Left lobe of liver (tissue), 2 donors: ENCODE results near the gene IPO4. TPM values are rescaled to one million over a fixed set of nuclear protein-coding genes. Genes with fewer than 3 reads are reported as not detected.
A peak's percentile ranks its signal among the peaks of the same experiment; 100 is the strongest.

Source experiments
- ATAC-seq: fragments of 200-7000 bp; cut with Tn5 transposase; one replicate; pipeline ENCODE4 v1.9.1; 2020; ENCODE audit warnings: mild to moderate bottlenecking, moderate library complexity
- DNase-seq: peaks from one replicate; pipeline ENCODE4 v3.0.0-alpha.2; 2020; ENCODE audit warnings: low spot score
- total RNA-seq: library from RNA; stranded (reverse); gene quantifications from one replicate; pipeline ENCODE4 v1.2.1, GENCODE V29; 2021
- donor health status: DM: no; HTN: no; CAD: no; lungs with moderate emphysema.
- donor health status: DM: no; HTN: yes; CAD: no.

The IPO4 gene
- total RNA-seq, 1 donor from 2014 or later = 20.2 TPM

GRCh38 chr14:24150993-24151392 is 37.6 kb downstream of the IPO4 start:
- ATAC-seq (no peak), DNase-seq (no peak)

DNA sequence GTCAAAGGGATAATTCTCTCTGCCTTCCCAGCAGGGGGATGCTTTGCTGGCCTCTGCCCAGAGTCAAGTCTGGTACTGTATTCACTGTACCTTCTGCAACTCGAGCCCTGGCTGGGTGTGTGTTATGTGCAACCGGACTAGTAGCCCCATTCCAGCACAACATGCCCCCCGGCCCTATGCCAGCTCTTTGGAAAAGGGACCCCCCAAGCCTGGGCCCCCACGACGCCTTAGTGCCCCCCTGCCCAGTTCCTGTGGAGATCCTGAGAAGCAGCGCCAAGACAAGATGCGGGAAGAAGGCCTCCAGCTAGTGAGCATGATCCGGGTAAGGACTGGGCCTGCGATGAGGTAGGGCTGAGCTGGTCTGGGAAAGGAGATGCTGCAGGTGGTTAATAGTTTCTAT is 38.0 kb downstream of the IPO4 start:
- ATAC-seq (no peak), DNase-seq (no peak)

DNA sequence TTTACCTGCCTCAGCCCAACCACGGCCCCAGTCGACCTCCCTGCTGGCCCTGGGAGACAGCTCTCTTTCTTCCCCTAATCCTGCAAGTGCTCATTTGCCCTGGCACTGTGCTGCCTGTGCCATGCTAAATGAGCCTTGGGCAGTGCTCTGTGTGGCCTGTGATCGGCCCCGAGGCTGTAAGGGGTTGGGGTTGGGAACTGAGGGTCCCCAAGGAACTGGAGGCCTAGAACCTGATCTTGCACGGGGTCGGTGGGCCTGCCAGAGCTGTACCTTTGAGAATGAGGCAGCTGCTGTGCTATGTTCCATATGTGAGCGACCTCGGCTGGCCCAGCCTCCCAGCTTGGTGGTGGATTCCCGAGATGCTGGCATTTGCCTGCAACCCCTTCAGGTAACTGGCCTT is 38.6 kb downstream of the IPO4 start:
- ATAC-seq (no peak), DNase-seq (no peak)

DNA sequence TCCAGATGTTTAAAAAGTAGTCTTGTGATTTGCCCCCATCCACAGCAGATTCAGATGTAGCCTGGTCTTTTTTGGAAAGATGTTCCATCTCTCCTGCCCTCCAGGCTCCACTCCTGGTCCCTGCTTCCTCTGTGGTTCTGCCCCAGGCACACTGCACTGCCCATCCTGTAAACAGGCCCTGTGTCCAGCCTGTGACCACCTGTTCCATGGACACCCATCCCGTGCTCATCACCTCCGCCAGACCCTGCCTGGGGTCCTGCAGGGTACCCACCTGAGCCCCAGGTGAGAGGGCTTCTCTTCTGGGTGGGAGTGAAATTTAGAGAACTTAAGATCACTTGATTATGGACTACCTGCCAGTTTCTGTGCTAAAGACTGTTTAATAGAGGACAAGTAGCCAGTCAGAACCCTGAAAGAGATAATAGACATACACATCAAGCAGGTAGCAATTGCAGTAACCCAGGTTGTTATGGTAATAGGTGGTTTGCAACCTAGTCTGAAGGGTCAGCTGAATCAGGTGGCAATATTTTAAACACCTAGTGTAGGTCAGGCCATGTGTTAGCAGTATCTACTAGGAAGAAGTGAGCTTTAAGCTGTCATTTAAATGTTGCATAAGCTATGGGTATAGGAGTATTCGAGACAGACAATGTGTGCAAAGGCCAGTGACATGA is 39.2 kb downstream of the IPO4 start:
- ATAC-seq = no peak
- no peak for DNase-seq

DNA sequence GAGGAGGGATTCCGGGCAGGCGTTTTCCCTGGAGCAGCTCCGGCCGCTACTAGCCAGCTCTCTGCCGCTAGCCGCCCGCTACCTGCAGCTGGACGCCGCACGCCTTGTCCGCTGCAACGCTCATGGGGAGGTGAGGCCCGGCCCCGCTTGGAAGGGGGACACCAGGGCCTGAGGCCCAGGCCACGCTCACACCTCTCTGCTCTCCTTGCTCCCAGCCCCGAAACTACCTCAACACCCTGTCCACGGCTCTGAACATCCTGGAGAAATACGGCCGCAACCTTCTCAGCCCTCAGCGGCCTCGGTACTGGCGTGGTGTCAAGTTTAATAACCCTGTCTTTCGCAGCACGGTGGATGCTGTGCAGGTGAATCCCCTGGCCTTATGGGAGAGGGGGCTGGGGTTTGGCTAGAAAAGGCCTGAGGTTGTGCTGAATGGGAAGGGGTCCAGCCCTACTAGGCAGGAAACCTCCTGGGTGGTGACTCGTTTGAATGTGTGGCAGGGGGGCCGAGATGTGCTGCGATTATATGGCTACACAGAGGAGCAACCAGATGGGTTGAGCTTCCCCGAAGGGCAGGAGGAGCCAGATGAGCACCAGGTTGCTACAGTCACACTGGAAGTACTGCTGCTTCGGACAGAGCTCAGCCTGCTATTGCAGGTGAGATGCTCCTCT is 40.7 kb downstream of the IPO4 start:
- DNase-seq (no peak), ATAC-seq (peak; percentile 0)

DNA sequence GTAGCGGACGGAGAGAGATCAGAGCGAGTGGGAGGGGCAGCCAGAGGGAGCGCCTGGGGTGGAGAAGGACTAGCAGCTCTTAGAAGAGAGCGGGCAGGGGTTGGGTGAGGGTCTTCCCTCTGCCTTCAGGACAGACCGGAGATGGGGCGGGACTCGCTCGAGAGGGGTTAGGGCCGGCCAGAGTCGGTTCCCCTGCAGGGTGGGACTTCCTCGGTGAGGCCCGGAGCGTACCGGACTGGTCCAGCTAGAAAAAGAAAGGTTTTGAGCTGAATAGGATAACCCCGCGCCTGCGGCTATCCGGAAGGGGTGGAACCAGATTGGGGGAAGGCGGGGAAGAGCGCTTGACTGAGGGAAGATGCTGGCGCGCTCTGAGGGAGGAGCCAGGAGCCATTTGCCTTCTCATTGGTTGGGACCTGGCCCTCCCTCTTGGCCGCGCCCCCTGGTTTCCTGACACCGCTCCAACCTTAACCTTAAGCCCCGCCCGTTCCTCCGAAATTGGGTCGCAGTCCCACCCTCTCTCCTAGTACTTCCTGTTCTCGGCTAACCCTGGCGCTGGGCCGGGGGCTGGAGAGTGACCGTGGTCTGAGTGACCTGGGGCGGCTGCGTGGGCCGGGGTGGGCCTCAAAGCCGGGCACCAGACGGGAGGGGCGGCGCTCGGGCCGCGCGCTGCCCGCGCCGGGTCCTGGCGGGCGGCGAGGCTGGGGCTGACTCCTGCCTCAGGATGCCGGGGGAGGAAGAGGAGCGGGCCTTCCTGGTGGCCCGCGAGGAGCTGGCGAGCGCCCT is 41.4 kb downstream of the IPO4 start, which contains the start of gene RNF31:
TSS of gene RNF31 (plus strand) at position 521 of the 783 bp plus-strand sequence. CDS start at position 722, 201 bp downstream.
- DNase-seq (peak; percentile 98), ATAC-seq (peak; percentile 87)

DNA sequence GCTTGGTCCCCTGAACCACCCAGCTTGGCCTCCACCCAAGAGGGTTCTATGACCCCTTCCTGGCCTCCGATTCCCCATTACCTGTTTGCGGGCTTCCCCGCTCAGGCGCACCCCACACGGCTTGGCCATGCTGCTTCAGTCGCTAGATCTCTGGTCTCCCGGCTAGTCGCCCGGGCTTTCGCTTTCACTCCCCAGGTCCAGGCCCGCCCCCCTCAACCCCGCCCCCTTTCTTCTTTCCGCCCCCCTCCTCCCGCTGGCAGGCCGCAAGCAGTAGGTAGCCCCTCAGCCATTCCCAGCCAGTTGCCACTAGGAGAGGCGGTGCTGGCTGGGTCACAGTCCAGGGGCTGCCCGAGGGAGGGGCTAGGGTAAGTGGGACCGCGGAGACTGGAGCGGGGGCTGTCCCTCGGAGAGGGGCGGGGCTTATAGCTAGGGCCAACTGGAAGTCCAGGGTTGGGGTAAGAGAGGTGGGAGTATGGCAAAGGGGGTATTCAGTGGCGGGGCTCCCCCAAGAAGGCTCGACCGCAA is 42.1 kb downstream of the IPO4 start, which contains the start of gene PSME2:
TSS of gene PSME2 (minus strand) at position 158 of the 525 bp plus-strand sequence. CDS start at position 129, 29 bp downstream.
- peak; percentile 83 for ATAC-seq
- peak; percentile 99 for DNase-seq

GRCh38 chr14:24145690-24146452 is 42.7 kb downstream of the IPO4 start:
- DNase-seq = no peak
- ATAC-seq = no peak

GRCh38 chr14:24145219-24145618 is 43.4 kb downstream of the IPO4 start:
- ATAC-seq (no peak), DNase-seq (no peak)

DNA sequence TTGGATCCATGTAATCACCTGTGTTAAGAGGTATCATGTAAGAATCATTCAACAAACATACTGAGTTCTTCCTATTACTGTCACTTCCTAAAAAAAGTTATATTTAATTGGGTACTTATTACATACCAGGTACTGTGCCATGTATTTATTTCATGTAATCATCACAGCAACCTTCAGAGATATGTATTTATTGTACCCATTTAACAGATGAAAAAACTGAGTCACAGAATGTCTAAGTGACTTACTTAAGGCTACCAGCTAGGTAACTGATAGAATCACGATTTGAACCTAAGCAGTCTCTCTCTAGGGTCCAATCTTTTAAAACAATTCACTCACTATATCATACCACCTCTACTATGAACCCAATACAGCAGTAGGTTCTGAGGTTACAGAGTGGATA is 44.2 kb downstream of the IPO4 start:
- DNase-seq = no peak
- ATAC-seq = no peak

GRCh38 chr14:24143511-24143910 is 45.1 kb downstream of the IPO4 start:
- no peak for ATAC-seq
- no peak for DNase-seq

DNA sequence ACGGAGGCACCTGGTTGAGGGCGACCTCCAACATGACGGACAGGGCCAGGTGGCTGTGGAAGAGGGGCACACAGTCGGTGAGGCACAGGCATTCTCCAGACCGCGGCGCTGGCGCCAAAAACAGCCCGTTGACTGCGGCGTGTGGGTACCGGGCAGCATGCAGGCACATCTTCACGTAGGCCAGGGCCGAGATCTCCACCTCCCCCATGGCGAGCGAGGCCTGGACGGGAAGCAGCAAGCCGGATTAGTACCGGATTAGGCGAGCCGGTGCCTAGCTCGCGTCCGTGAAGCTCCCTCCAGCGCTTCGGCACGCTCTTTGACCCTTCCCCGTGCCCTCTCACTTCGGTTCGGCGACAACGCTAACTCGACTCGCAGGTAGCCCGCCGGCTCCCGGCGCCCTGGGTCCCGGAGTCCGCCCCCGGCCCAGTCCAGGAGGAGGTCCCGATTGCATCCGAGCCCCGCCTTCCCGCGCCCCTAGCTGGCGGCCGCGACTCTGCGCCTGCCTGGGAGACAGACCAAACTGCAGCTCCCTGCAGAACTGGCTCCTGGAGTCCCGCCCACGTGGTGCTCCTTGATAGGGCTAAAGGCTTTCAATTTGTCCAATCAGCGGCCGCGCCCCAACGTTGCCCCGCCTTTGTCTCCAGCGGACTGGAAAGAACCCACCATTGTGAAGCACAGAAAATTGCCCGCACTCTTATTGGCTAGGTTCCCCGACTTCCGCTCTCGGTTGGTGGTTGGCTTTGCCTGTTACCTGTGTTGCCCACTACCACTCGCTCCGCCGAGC is 47.3 kb downstream of the IPO4 start, which contains the start of gene EMC9:
TSS of gene EMC9 (minus strand) at position 495 of the 784 bp plus-strand sequence. CDS start at position 208, 287 bp downstream.
- ATAC-seq (peak; percentile 86), DNase-seq (peak; percentile 100)

DNA sequence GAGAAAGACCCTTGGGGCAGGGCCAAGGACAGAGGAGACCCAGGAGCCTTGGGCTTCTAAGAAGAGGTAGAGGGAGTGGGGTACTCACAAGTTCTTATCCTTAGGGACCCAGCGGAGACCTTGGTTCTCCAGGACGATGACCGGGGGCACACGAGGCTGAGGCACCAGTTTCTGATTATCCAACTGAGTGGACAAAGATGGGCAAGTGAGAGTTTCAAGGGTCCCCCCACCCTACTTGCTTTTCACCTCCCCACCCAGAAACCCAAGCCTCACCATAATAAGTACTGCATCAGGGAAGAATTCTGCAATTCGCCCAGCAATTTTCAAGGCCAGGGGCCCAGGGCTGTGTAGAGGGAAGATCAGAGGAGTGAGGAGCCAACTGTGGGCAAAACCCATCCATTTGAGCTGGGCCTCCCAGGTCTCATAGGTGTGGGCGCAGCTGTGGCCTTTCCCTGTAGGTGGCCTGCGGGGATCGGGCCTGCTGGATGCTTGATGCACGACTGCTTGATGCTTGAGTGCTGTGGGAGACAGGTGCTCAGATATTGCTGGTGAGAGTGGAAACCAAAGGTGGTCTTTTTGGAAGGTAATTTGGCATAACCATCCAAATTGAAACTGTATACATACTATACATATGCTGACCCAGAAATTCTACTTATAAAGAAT is 49.2 kb downstream of the IPO4 start:
- DNase-seq (no peak), ATAC-seq (no peak)

- DNase-seq = no peak
- no peak for ATAC-seq
These were observed 50.0 kb downstream of the IPO4 start for GRCh38 chr14:24138396-24139271.

- DNase-seq (no peak), ATAC-seq (no peak)
These were observed 50.9 kb downstream of the IPO4 start for GRCh38 chr14:24137529-24138395.

- no peak for DNase-seq
These were observed 51.7 kb downstream of the IPO4 start for GRCh38 chr14:24136684-24137528.

More at GRCh38 chr14:24136684-24137528, 51.7 kb downstream of the IPO4 start:
- ATAC-seq = no peak
